Upper lobe of left lung (tissue), 6 donors: ENCODE results near the gene ZFHX3. TPM values are rescaled to one million over a fixed set of nuclear protein-coding genes. Genes with fewer than 3 reads are reported as not detected.

ENCODE experiments used
- ATAC-seq, 2 donors: fragments of 200-7000 bp; cut with Tn5 transposase; one replicate each; pipeline ENCODE4 v1.9.1; 2022; ENCODE audit warnings: mild to moderate bottlenecking in 2 of 2, moderate library complexity in 2 of 2; ENCODE audit not compliant: low FRiP score in 2 of 2
- DNase-seq, 2 donors: peaks; one replicate each; pipeline ENCODE4 v3.0.0-alpha.2; 2019 to 2020
- H3K27ac ChIP-seq, 4 donors: fragments of 200-600 bp; sonication (generic); one replicate each; pipeline ENCODE4 v1.5.1; 2016 to 2019
- H3K27me3 ChIP-seq, 4 donors: fragments of 200-600 bp; sonication (generic); one replicate each; pipeline ENCODE4 v1.5.1; 2017 to 2019
- H3K36me3 ChIP-seq, 4 donors: fragments of 200-600 bp; sonication (generic); one replicate each; pipeline ENCODE4 v1.5.1; 2016 to 2019
- H3K4me1 ChIP-seq, 4 donors: fragments of 200-600 bp; sonication (generic); one replicate each; pipeline ENCODE4 v1.5.1; 2018 to 2019
- H3K4me3 ChIP-seq, 4 donors: fragments of 200-600 bp; sonication (generic); one replicate each; pipeline ENCODE4 v1.5.1; 2017 to 2019; ENCODE audit warnings: mild to moderate bottlenecking in 2 of 4, moderate library complexity in 1 of 4
- H3K9me3 ChIP-seq, 4 donors: fragments of 200-600 bp; sonication (generic); one replicate each; pipeline ENCODE4 v1.5.1; 2018 to 2019
- CTCF ChIP-seq, 6 experiments: fragments of 450-650 bp in 4 of 6; fragments of 200-600 bp in 2 of 6; sonication (generic) in 2 of 6; IDR thresholded peaks; one replicate each; pipeline ENCODE4 v1.5.1; 2016 to 2019; ENCODE audit warnings: antibody characterized with exemption in 6 of 6
- EP300 ChIP-seq, 4 donors: sonication (generic); formaldehyde crosslinking; IDR thresholded peaks; one replicate each; pipeline ENCODE4 v1.5.1; 2017; ENCODE audit warnings: antibody characterized with exemption in 4 of 4, control low read depth in 2 of 4
- POLR2A ChIP-seq, 4 donors: fragments of 450-650 bp; IDR thresholded peaks; one replicate each; pipeline ENCODE4 v1.5.1; 2016 to 2017; ENCODE audit warnings: antibody characterized with exemption in 4 of 4, mild to moderate bottlenecking in 2 of 4
- POLR2AphosphoS5 ChIP-seq, 2 donors: sonication (generic); formaldehyde crosslinking; IDR thresholded peaks; one replicate each; pipeline ENCODE4 v1.5.1; 2017; ENCODE audit warnings: antibody characterized with exemption in 2 of 2
- WGBS, 2 donors: methylation state at CpG; one replicate each; pipeline ENCODE4 v1.1.5; 2017 to 2018; 5-methylcytosine and 5-hydroxymethylcytosine counted together
- total RNA-seq, 6 donors: library from RNA; depleted of rRNA in 4 of 6; stranded (reverse); fragments of >200 nt in 4 of 6; gene quantifications; one replicate each; pipeline versions ENCODE4 v1.1.0 to v1.2.1, GENCODE V29; 2016 to 2021
- donor health status: DM: no; HTN: no; CAD: no; lungs with moderate emphysema.
- donor health status: DM: no; HTN: yes; CAD: no; lungs with severe emphysema.

The ZFHX3 gene
- total RNA-seq, 6 donors from 2014 or later = 22.4 to 40.3 (median 27.0) TPM

GRCh38 chr16:72800524-72801161 lies 247.3 kb downstream of the ZFHX3 start:
- peaks cover 0 to 5% (median 2%) of the 10 kb centered on the region in 4 donors for H3K4me1 ChIP-seq
- no peak overlapping the region for H3K4me3 ChIP-seq
- TF ChIP-seq POLR2A (IDR thresholded peaks at IDR 0.05) (no peak), EP300 (IDR thresholded peaks at IDR 0.05) (no peak), CTCF (IDR thresholded peaks at IDR 0.05) (no peak), POLR2AphosphoS5 (IDR thresholded peaks at IDR 0.05) (no peak)
- WGBS, 2 donors = 73 to 75% methylated on average over 10 of the region's 10 CpGs
- no peaks in the 10 kb centered on the region for H3K9me3 ChIP-seq
- ATAC-seq = no peak
- H3K27me3 ChIP-seq = no peaks in the 10 kb centered on the region
- H3K27ac ChIP-seq = no peak overlapping the region
- peaks cover 0 to 43% (median 29%) of the 10 kb centered on the region in 4 donors for H3K36me3 ChIP-seq
- DNase-seq = no peak

- H3K27ac ChIP-seq = no peak overlapping the region
- no peaks in the 10 kb centered on the region for H3K9me3 ChIP-seq
- no peaks in the 10 kb centered on the region for H3K27me3 ChIP-seq
- TF ChIP-seq POLR2A (IDR thresholded peaks at IDR 0.05) (no peak), EP300 (IDR thresholded peaks at IDR 0.05) (no peak), POLR2AphosphoS5 (IDR thresholded peaks at IDR 0.05) (no peak), CTCF (IDR thresholded peaks at IDR 0.05) (no peak)
- H3K36me3 ChIP-seq = peaks cover 0 to 60% (median 38%) of the 10 kb centered on the region in 4 donors
- WGBS, 2 donors = 84 to 86% methylated on average over 5 to 7 of the region's 7 CpGs
- H3K4me3 ChIP-seq = no peak overlapping the region
- DNase-seq (no peak), ATAC-seq (no peak)
- peaks cover 0 to 5% (median 2%) of the 10 kb centered on the region in 4 donors for H3K4me1 ChIP-seq
These were observed 249.7 kb downstream of the ZFHX3 start for GRCh38 chr16:72798264-72798663.

GRCh38 chr16:72797621-72798020 lies 250.3 kb downstream of the ZFHX3 start:
- ATAC-seq (no peak), DNase-seq (peak in 1 of 2 donors; percentile 37)
- Histone ChIP-seq H3K27ac (no peak overlapping the region), H3K9me3 (no peaks in the 10 kb centered on the region), H3K4me3 (no peak overlapping the region), H3K36me3 (peaks cover 0 to 67% (median 42%) of the 10 kb centered on the region in 4 donors), H3K27me3 (no peaks in the 10 kb centered on the region), H3K4me1 (peaks cover 0 to 5% (median 2%) of the 10 kb centered on the region in 4 donors)
- TF ChIP-seq EP300 (IDR thresholded peaks at IDR 0.05) (no peak), CTCF (IDR thresholded peaks at IDR 0.05) (no peak), POLR2AphosphoS5 (IDR thresholded peaks at IDR 0.05) (no peak), POLR2A (IDR thresholded peaks at IDR 0.05) (no peak)
- WGBS, 2 donors = 59 to 65% methylated on average over 2 to 3 of the region's 3 CpGs

GRCh38 chr16:72796222-72796621 lies 251.7 kb downstream of the ZFHX3 start:
- DNase-seq (peak in 1 of 2 donors; percentile 54), ATAC-seq (no peak)
- Histone ChIP-seq H3K27me3 (no peaks in the 10 kb centered on the region), H3K9me3 (no peaks in the 10 kb centered on the region), H3K27ac (no peak overlapping the region), H3K4me3 (no peak overlapping the region), H3K4me1 (peaks cover 0 to 5% (median 2%) of the 10 kb centered on the region in 4 donors), H3K36me3 (peaks cover 0 to 68% (median 42%) of the 10 kb centered on the region in 4 donors)
- WGBS, 2 donors = 94 to 99% methylated on average over 18 of the region's 18 CpGs
- no peak for TF ChIP-seq POLR2A (IDR thresholded peaks at IDR 0.05)
- no peak for TF ChIP-seq EP300 (IDR thresholded peaks at IDR 0.05)
- no peak for TF ChIP-seq POLR2AphosphoS5 (IDR thresholded peaks at IDR 0.05)
- TF ChIP-seq CTCF (IDR thresholded peaks at IDR 0.05) = no peak

- WGBS, 2 donors = 94 to 96% methylated on average over 9 of the region's 9 CpGs
- TF ChIP-seq EP300 (IDR thresholded peaks at IDR 0.05) = no peak
- no peak overlapping the region for H3K4me3 ChIP-seq
- DNase-seq = no peak
- H3K4me1 ChIP-seq = peaks cover 0 to 5% (median 0%) of the 10 kb centered on the region in 4 donors
- H3K9me3 ChIP-seq = no peaks in the 10 kb centered on the region
- no peak for ATAC-seq
- H3K27ac ChIP-seq = no peak overlapping the region
- H3K27me3 ChIP-seq = no peaks in the 10 kb centered on the region
- peaks cover 0 to 67% (median 42%) of the 10 kb centered on the region in 4 donors for H3K36me3 ChIP-seq
These were observed 252.9 kb downstream of the ZFHX3 start for GRCh38 chr16:72794986-72795385.
